ENCODE measurements around the gene TGM6.
A peak's percentile ranks its signal among the peaks of the same experiment; 100 is the strongest.

The TGM6 gene

GRCh38 chr20:2459981-2460751, 79.5 kb downstream of the TGM6 start:
- no peak for DNase-seq

- no peak for DNase-seq
These were observed 80.2 kb downstream of the TGM6 start for GRCh38 chr20:2460752-2461424.

- no peak for DNase-seq
These were observed 81.8 kb downstream of the TGM6 start for GRCh38 chr20:2462484-2462883.

GRCh38 chr20:2463616-2464365, 83.1 kb downstream of the TGM6 start:
- DNase-seq: no peak

GRCh38 chr20:2465100-2465499, 84.4 kb downstream of the TGM6 start:
- no peak for DNase-seq

GRCh38 chr20:2467412-2467811, 86.7 kb downstream of the TGM6 start:
- no peak for DNase-seq

- no peak for DNase-seq
These were observed 88.1 kb downstream of the TGM6 start for GRCh38 chr20:2468581-2469407.

GRCh38 chr20:2469991-2470422, 89.3 kb downstream of the TGM6 start:
- DNase-seq: peak; percentile 39

- DNase-seq: peak; percentile 97
These were observed 89.9 kb downstream of the TGM6 start, which contains the start of gene SNRPB for GRCh38 chr20:2470423-2471193. Gene SNRPB, minus strand, starts transcription at chr20:2470789. Its CDS starts 99 bp downstream, at chr20:2470690.

- no peak for DNase-seq
These were observed 92.8 kb downstream of the TGM6 start for GRCh38 chr20:2473516-2473915.

GRCh38 chr20:2475850-2476741, 95.4 kb downstream of the TGM6 start:
- DNase-seq: no peak

- no peak for DNase-seq
These were observed 96.3 kb downstream of the TGM6 start for GRCh38 chr20:2476742-2477615.

GRCh38 chr20:2480381-2480780, 99.7 kb downstream of the TGM6 start:
- no peak for DNase-seq
